GM23338 (cell line): Measurements from ENCODE around the gene DCAF6. TPM values are rescaled to one million over a fixed set of nuclear protein-coding genes. Genes with fewer than 3 reads are reported as not detected.

Source experiments
- ATAC-seq: fragments of 200-7000 bp; cut with Tn5 transposase; 3 replicates; pipeline ENCODE4 v1.9.1; 2020
- DNase-seq: peaks from one replicate; pipeline ENCODE4 v3.0.0-alpha.2; 2015; ENCODE audit warnings: low spot score
- H2AFZ ChIP-seq: fragments of 200-600 bp; sonication (generic); 2 replicates; pipeline ENCODE4 v1.8.0; 2016; ENCODE audit warnings: antibody characterized with exemption, mild to moderate bottlenecking, moderate library complexity
- H3F3A ChIP-seq: fragments of 200-600 bp; sonication (generic); replicated peaks from 2 replicates; pipeline ENCODE4 v1.8.0; 2017; ENCODE audit warnings: antibody characterized with exemption, mixed run types, low read depth
- H3K27ac ChIP-seq: fragments of 200-600 bp; sonication (generic); 2 replicates; pipeline ENCODE4 v1.6.1; 2016; ENCODE audit warnings: low read depth
- H3K27me3 ChIP-seq: fragments of 200-600 bp; sonication (generic); 2 replicates; pipeline ENCODE4 v1.8.0; 2016; ENCODE audit warnings: mild to moderate bottlenecking, mixed run types, moderate library complexity; ENCODE audit not compliant: insufficient read depth
- H3K36me3 ChIP-seq: fragments of 200-600 bp; sonication (generic); 2 replicates; pipeline ENCODE4 v1.8.0; 2016; ENCODE audit warnings: mild to moderate bottlenecking; ENCODE audit not compliant: insufficient read depth
- H3K4me1 ChIP-seq: fragments of 200-600 bp; sonication (generic); 2 replicates; pipeline ENCODE4 v1.8.0; 2016; ENCODE audit warnings: mild to moderate bottlenecking, moderate library complexity; ENCODE audit not compliant: insufficient read depth
- H3K4me2 ChIP-seq: fragments of 200-600 bp; sonication (generic); 2 replicates; pipeline ENCODE4 v1.7.1; 2017; ENCODE audit warnings: mixed run types
- H3K4me3 ChIP-seq: fragments of 200-600 bp; sonication (generic); 2 replicates; pipeline ENCODE4 v1.6.1; 2016; ENCODE audit warnings: mixed run types
- H3K79me2 ChIP-seq: fragments of 200-600 bp; sonication (generic); replicated peaks from 2 replicates; pipeline ENCODE4 v1.8.0; 2017; ENCODE audit warnings: mild to moderate bottlenecking; ENCODE audit not compliant: insufficient read depth
- H3K9me2 ChIP-seq: fragments of 200-600 bp; sonication (generic); 2 replicates; pipeline ENCODE4 v1.8.0; 2017; ENCODE audit not compliant: insufficient read depth
- H4K20me1 ChIP-seq: fragments of 200-600 bp; sonication (generic); replicated peaks from 2 replicates; pipeline ENCODE4 v1.8.0; 2017; ENCODE audit warnings: mild to moderate bottlenecking; ENCODE audit not compliant: insufficient read depth
- H3K27ac Mint-ChIP-seq: 2 replicates; pipeline ENCODE4 v1.8.0; 2020; ENCODE audit warnings: inconsistent platforms, mild to moderate bottlenecking, moderate library complexity, mixed read lengths
- H3K27me3 Mint-ChIP-seq: 3 replicates; pipeline ENCODE4 v1.8.0; 2022; ENCODE audit warnings: low read depth, mild to moderate bottlenecking, moderate library complexity, mixed read lengths, inconsistent platforms; ENCODE audit not compliant: insufficient read depth, poor library complexity
- H3K36me3 Mint-ChIP-seq: 3 replicates; pipeline ENCODE4 v1.8.0; 2021; ENCODE audit warnings: low read depth, mild to moderate bottlenecking, inconsistent platforms, moderate library complexity, mixed read lengths
- H3K4me1 Mint-ChIP-seq: 3 replicates; pipeline ENCODE4 v1.8.0; 2020; ENCODE audit warnings: mild to moderate bottlenecking, inconsistent platforms, mixed read lengths
- H3K4me3 Mint-ChIP-seq: 3 replicates; pipeline ENCODE4 v1.8.0; 2021; ENCODE audit warnings: moderate library complexity, mild to moderate bottlenecking, inconsistent platforms, mixed read lengths
- H3K9me3 Mint-ChIP-seq: 3 replicates; pipeline ENCODE4 v1.8.0; 2020; ENCODE audit warnings: moderate library complexity, mild to moderate bottlenecking, inconsistent platforms, mixed read lengths
- NANOG ChIP-seq: IDR thresholded peaks from 2 replicates; pipeline ENCODE4 v1.6.1; 2016; ENCODE audit warnings: antibody characterized with exemption, borderline replicate concordance
- polyA plus RNA-seq: library from polyadenylated mRNA; unstranded; fragments of >200 nt; fragmentation: Nextera tagmentation; extraction: Ambion mirVana; gene quantifications from 2 replicates; pipeline ENCODE4 v1.2.1, GENCODE V29; 2016
- total RNA-seq: library from RNA; depleted of rRNA; stranded (reverse); fragments of >200 nt; shearing (Covaris generic); gene quantifications from 2 replicates; pipeline ENCODE4 v1.2.3, GENCODE V29; 2014
- TF ChIP-seq, protein P1 (sequence below): fragments of 250-450 bp; sonication (Bioruptor Pico); IDR thresholded peaks from 2 replicates; pipeline ENCODE4 v1.5.0; 2020; ENCODE audit warnings: mild to moderate bottlenecking, moderate library complexity

Gene DCAF6
- total and polyA plus RNA-seq, 2 experiments from 2014 or later: 18.6 to 27.3 TPM

DNA sequence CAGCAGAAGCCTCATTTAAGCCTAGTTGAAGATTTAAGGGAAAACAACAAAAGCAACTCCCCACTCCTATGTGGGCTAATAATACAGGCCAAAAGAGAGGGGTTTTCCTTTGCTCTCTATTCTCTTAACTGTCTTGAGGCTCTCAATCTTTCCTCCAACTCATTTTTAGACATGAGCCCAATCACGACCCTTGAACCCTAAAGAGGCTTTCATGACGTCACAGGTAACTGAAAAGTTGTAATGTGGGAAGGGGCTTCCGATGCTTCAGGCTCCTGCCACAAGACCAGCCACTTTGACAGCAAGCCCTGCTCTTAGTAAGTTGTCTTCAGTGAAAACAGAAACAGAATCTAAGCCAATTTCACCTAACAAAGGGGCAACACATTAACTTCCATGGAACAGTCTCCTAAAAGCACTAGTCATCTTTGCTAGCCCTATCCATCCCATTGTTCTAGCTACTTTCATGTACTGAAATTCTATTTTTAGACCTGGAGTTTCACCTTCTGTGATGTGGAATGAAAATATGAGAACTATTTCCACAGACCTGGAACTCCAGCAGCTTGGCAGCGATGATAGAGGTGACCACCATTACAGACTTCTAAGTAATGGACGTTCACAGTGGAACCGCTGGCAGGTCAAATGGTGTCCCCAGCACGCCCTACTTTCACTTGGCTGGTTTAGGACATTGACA, 164.0 kb downstream of the DCAF6 start:
- Mint-ChIP-seq H3K27ac (no peak overlapping the region), H3K36me3 (peaks cover 9% of the 10 kb centered on the region; the same call in 2 of the 3 replicates)

More for the DNA sequence above, 164.0 kb downstream of the DCAF6 start:
- Histone ChIP-seq H4K20me1 (no peaks in the 10 kb centered on the region), H3K36me3 (no peaks in the 10 kb centered on the region), H3K27ac (no peak overlapping the region), H3K4me3 (no peak overlapping the region), H3K4me1 (no peaks in the 10 kb centered on the region), H2AFZ (no peak overlapping the region), H3K4me2 (no peak overlapping the region), H3F3A (no peaks in the 10 kb centered on the region), H3K27me3 (no peaks in the 10 kb centered on the region), H3K9me2 (no peaks in the 10 kb centered on the region), H3K79me2 (no peaks in the 10 kb centered on the region)
- Mint-ChIP-seq H3K4me1 (no peaks in the 10 kb centered on the region; the same call in 2 of the 3 replicates), H3K27me3 (peaks cover 2% of the 10 kb centered on the region), H3K9me3 (no peaks in the 10 kb centered on the region), H3K4me3 (no peak overlapping the region)
- ATAC-seq (no peak), DNase-seq (no peak)
- TF ChIP-seq, protein P1, sequence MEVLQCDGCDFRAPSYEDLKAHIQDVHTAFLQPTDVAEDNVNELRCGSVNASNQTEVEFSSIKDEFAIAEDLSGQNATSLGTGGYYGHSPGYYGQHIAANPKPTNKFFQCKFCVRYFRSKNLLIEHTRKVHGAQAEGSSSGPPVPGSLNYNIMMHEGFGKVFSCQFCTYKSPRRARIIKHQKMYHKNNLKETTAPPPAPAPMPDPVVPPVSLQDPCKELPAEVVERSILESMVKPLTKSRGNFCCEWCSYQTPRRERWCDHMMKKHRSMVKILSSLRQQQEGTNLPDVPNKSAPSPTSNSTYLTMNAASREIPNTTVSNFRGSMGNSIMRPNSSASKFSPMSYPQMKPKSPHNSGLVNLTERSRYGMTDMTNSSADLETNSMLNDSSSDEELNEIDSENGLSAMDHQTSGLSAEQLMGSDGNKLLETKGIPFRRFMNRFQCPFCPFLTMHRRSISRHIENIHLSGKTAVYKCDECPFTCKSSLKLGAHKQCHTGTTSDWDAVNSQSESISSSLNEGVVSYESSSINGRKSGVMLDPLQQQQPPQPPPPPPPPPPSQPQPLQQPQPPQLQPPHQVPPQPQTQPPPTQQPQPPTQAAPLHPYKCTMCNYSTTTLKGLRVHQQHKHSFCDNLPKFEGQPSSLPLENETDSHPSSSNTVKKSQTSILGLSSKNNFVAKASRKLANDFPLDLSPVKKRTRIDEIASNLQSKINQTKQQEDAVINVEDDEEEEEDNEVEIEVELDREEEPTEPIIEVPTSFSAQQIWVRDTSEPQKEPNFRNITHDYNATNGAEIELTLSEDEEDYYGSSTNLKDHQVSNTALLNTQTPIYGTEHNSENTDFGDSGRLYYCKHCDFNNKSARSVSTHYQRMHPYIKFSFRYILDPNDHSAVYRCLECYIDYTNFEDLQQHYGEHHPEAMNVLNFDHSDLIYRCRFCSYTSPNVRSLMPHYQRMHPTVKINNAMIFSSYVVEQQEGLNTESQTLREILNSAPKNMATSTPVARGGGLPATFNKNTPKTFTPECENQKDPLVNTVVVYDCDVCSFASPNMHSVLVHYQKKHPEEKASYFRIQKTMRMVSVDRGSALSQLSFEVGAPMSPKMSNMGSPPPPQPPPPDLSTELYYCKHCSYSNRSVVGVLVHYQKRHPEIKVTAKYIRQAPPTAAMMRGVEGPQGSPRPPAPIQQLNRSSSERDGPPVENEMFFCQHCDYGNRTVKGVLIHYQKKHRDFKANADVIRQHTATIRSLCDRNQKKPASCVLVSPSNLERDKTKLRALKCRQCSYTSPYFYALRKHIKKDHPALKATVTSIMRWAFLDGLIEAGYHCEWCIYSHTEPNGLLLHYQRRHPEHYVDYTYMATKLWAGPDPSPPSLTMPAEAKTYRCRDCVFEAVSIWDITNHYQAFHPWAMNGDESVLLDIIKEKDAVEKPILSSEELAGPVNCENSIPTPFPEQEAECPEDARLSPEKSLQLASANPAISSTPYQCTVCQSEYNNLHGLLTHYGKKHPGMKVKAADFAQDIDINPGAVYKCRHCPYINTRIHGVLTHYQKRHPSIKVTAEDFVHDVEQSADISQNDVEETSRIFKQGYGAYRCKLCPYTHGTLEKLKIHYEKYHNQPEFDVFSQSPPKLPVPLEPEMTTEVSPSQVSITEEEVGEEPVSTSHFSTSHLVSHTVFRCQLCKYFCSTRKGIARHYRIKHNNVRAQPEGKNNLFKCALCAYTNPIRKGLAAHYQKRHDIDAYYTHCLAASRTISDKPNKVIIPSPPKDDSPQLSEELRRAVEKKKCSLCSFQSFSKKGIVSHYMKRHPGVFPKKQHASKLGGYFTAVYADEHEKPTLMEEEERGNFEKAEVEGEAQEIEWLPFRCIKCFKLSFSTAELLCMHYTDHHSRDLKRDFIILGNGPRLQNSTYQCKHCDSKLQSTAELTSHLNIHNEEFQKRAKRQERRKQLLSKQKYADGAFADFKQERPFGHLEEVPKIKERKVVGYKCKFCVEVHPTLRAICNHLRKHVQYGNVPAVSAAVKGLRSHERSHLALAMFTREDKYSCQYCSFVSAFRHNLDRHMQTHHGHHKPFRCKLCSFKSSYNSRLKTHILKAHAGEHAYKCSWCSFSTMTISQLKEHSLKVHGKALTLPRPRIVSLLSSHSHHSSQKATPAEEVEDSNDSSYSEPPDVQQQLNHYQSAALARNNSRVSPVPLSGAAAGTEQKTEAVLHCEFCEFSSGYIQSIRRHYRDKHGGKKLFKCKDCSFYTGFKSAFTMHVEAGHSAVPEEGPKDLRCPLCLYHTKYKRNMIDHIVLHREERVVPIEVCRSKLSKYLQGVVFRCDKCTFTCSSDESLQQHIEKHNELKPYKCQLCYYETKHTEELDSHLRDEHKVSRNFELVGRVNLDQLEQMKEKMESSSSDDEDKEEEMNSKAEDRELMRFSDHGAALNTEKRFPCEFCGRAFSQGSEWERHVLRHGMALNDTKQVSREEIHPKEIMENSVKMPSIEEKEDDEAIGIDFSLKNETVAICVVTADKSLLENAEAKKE (CRISPR knock-in tag): no peak
- no peak for TF ChIP-seq NANOG
